Thyroid gland (tissue), 4 donors: ENCODE results near the gene STAP2.

Experiments
- POLR2A ChIP-seq, 2 donors: fragments of 450-650 bp; IDR thresholded peaks; one replicate each; pipeline ENCODE4 v1.6.1; 2017; ENCODE audit warnings: antibody characterized with exemption in 2 of 2, mild to moderate bottlenecking in 2 of 2, moderate library complexity in 1 of 2
- TF ChIP-seq, protein P1 (sequence below), 6 experiments: fragments of 200-600 bp in 3 of 6; fragments of 450-650 bp in 3 of 6; sonication (generic) in 3 of 6; IDR thresholded peaks; one replicate each; pipeline ENCODE4 v1.5.1; 2016 to 2019; ENCODE audit warnings: antibody characterized with exemption in 6 of 6, mild to moderate bottlenecking in 2 of 6, inconsistent platforms in 1 of 6, moderate library complexity in 1 of 6

DNA sequence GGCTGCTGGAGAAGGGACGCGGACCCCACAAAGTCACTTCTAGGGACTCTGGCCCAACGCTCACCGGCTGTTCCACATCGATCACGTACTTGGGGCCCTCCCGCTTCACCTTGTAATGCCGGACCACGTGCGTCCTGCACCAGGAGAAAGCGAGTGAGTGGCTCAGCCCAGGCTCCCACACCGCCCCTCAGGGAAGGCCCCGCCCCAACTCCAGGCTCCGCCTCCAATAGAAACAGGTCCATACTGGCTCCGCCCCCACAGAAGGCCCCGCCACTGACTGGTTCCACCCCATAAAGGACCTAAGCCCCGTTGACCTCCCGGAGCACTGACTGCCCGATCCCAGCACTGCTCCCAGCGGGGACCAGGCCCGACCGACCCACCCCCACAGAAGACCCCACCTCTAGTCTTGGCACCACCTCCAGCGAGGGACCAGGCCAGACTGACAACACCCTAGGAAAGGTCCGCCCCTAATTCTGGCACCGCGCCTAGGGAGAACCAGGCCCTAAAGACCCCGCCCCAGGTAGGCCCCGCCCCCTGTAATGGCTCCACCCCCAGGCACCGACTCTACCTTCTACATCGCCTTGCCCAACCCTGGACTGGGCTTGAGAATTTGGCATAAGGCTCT is 11.3 kb downstream of the STAP2 start:
- TF ChIP-seq, protein P1, sequence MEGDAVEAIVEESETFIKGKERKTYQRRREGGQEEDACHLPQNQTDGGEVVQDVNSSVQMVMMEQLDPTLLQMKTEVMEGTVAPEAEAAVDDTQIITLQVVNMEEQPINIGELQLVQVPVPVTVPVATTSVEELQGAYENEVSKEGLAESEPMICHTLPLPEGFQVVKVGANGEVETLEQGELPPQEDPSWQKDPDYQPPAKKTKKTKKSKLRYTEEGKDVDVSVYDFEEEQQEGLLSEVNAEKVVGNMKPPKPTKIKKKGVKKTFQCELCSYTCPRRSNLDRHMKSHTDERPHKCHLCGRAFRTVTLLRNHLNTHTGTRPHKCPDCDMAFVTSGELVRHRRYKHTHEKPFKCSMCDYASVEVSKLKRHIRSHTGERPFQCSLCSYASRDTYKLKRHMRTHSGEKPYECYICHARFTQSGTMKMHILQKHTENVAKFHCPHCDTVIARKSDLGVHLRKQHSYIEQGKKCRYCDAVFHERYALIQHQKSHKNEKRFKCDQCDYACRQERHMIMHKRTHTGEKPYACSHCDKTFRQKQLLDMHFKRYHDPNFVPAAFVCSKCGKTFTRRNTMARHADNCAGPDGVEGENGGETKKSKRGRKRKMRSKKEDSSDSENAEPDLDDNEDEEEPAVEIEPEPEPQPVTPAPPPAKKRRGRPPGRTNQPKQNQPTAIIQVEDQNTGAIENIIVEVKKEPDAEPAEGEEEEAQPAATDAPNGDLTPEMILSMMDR (IDR thresholded peaks at IDR 0.05), result no peak
- TF ChIP-seq POLR2A (IDR thresholded peaks at IDR 0.05), result no peak
